Progenitor cell of endocrine pancreas (in vitro differentiated cells): ENCODE measurements around the gene MPHOSPH6. TPM values are rescaled to one million over a fixed set of nuclear protein-coding genes. Genes with fewer than 3 reads are reported as not detected.
"Not testable (repeated sequence)": the region's sequence is repeated elsewhere in the genome, so short reads cannot be mapped to it uniquely, and the experiment has no call there.

Experiments used
- DNase-seq: peaks from one replicate; pipeline ENCODE4 v3.0.0; 2021; ENCODE audit warnings: low spot score; ENCODE audit not compliant: unreplicated experiment
- H3K27ac Mint-ChIP-seq: 2 replicates; pipeline ENCODE4 v1.8.0; 2021; ENCODE audit warnings: mild to moderate bottlenecking, moderate library complexity, mixed read lengths
- H3K27me3 Mint-ChIP-seq: 2 replicates; pipeline ENCODE4 v1.8.0; 2021; ENCODE audit warnings: mixed read lengths
- H3K36me3 Mint-ChIP-seq: 2 replicates; pipeline ENCODE4 v1.8.0; 2022; ENCODE audit warnings: mixed read lengths; ENCODE audit not compliant: insufficient read depth
- H3K4me1 Mint-ChIP-seq: 2 replicates; pipeline ENCODE4 v1.8.0; 2021; ENCODE audit warnings: low read depth, mixed read lengths
- H3K4me3 Mint-ChIP-seq: 2 replicates; pipeline ENCODE4 v1.8.0; 2021; ENCODE audit warnings: low read depth, mild to moderate bottlenecking, moderate library complexity, mixed read lengths
- H3K9me3 Mint-ChIP-seq: 2 replicates; pipeline ENCODE4 v1.8.0; 2021; ENCODE audit warnings: low read depth, mixed read lengths
- total RNA-seq: library from RNA; stranded (reverse); gene quantifications from 2 replicates; pipeline ENCODE4 v1.2.1, GENCODE V29; 2021
- TF ChIP-seq, protein P1 (sequence below): fragments of 200-600 bp; sonication (generic); IDR thresholded peaks from one replicate; pipeline ENCODE4 v1.5.0; 2021; ENCODE audit warnings: antibody characterized with exemption, mild to moderate bottlenecking; ENCODE audit not compliant: unreplicated experiment

Gene MPHOSPH6
- total RNA-seq, 1 donor from 2014 or later = 41.9 TPM

DNA sequence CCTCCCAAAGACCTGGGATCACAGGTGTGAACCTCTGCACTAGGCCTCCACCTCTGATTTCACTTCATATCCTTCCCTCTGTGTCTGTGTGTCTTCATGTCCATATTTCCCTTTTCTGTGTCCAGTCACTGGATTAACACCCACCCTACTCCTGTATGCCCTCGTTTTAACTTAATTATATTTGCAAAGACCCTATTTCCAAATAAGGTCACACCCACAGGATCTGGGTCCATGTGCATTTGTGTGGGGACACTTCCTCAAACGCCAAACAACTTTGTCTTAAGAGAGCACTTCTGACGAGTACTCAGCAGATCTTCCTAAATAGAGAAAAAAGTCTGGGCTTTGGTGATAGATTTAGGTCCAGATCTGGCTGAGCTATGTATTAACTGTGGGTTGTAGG, 56.3 kb downstream of the MPHOSPH6 start:
- TF ChIP-seq, protein P1, sequence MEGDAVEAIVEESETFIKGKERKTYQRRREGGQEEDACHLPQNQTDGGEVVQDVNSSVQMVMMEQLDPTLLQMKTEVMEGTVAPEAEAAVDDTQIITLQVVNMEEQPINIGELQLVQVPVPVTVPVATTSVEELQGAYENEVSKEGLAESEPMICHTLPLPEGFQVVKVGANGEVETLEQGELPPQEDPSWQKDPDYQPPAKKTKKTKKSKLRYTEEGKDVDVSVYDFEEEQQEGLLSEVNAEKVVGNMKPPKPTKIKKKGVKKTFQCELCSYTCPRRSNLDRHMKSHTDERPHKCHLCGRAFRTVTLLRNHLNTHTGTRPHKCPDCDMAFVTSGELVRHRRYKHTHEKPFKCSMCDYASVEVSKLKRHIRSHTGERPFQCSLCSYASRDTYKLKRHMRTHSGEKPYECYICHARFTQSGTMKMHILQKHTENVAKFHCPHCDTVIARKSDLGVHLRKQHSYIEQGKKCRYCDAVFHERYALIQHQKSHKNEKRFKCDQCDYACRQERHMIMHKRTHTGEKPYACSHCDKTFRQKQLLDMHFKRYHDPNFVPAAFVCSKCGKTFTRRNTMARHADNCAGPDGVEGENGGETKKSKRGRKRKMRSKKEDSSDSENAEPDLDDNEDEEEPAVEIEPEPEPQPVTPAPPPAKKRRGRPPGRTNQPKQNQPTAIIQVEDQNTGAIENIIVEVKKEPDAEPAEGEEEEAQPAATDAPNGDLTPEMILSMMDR = no peak
- no peaks in the 10 kb centered on the region for H3K9me3 Mint-ChIP-seq
- no peaks in the 10 kb centered on the region for H3K36me3 Mint-ChIP-seq
- H3K4me1 Mint-ChIP-seq = no peaks in the 10 kb centered on the region
- DNase-seq = no peak
- H3K27me3 Mint-ChIP-seq = no peaks in the 10 kb centered on the region
- no peak overlapping the region for H3K4me3 Mint-ChIP-seq
- H3K27ac Mint-ChIP-seq = no peak overlapping the region

DNA sequence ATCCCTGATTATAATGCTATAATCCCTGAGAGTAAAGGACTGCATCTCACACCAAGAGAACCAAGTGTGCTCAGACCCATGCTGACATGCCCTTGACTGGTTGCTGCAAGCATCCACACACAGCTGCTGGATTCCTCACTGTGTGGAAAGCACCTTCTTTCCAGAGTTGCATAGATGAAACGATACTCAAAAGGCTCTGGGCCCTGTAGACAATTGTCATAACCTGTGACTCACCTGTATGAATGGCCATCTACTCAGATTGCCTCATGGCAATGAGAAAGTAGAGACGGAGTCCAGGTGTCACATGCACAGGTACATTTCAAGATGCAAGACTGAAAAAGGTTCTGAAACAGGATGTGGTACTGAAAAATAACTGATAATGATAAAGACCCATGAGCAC, 58.1 kb downstream of the MPHOSPH6 start:
- DNase-seq = no peak
- H3K36me3 Mint-ChIP-seq = no peaks in the 10 kb centered on the region
- H3K9me3 Mint-ChIP-seq = no peaks in the 10 kb centered on the region
- H3K4me1 Mint-ChIP-seq = no peaks in the 10 kb centered on the region
- no peak overlapping the region for H3K4me3 Mint-ChIP-seq
- no peaks in the 10 kb centered on the region for H3K27me3 Mint-ChIP-seq
- TF ChIP-seq, protein P1 = no peak
- H3K27ac Mint-ChIP-seq = no peak overlapping the region

- H3K36me3 Mint-ChIP-seq, H3K27me3 Mint-ChIP-seq, H3K4me1 Mint-ChIP-seq: not testable (repeated sequence)
These were observed 60.8 kb downstream of the MPHOSPH6 start for GRCh38 chr16:82109266-82109665.

GRCh38 chr16:82108774-82109173, 61.2 kb downstream of the MPHOSPH6 start:
- Mint-ChIP-seq H3K4me1 (no peaks in the 10 kb centered on the region), H3K4me3 (no peak overlapping the region), H3K9me3 (no peaks in the 10 kb centered on the region), H3K27me3 (no peaks in the 10 kb centered on the region), H3K36me3 (no peaks in the 10 kb centered on the region), H3K27ac (no peak overlapping the region)
- DNase-seq = no peak
- TF ChIP-seq, protein P1 = no peak

More at GRCh38 chr16:82109266-82109665, 60.8 kb downstream of the MPHOSPH6 start:
- not testable (repeated sequence) for H3K4me3 Mint-ChIP-seq, H3K27ac Mint-ChIP-seq, H3K9me3 Mint-ChIP-seq, DNase-seq

- Mint-ChIP-seq H3K27ac (no peak overlapping the region), H3K4me1 (no peaks in the 10 kb centered on the region), H3K4me3 (no peak overlapping the region), H3K36me3 (no peaks in the 10 kb centered on the region), H3K9me3 (no peaks in the 10 kb centered on the region), H3K27me3 (no peaks in the 10 kb centered on the region)
- TF ChIP-seq, protein P1 = no peak
- no peak for DNase-seq
These were observed 61.9 kb downstream of the MPHOSPH6 start for GRCh38 chr16:82108100-82108499.

- Mint-ChIP-seq H3K36me3 (no peaks in the 10 kb centered on the region), H3K4me3 (no peak overlapping the region), H3K9me3 (no peaks in the 10 kb centered on the region), H3K27me3 (no peaks in the 10 kb centered on the region), H3K27ac (no peak overlapping the region), H3K4me1 (no peaks in the 10 kb centered on the region)
- no peak for DNase-seq
- TF ChIP-seq, protein P1 = no peak
These were observed 64.9 kb downstream of the MPHOSPH6 start for GRCh38 chr16:82105107-82105506.

Other genes starting within 250 kb of the MPHOSPH6 start
- 0.02 and 0.04 TPM in 2 replicates for gene SDR42E1, start 158.8 kb downstream of the MPHOSPH6 start, total RNA-seq
- 1.2 and 1.4 TPM in 2 replicates for gene HSD17B2, start 135.0 kb downstream of the MPHOSPH6 start, total RNA-seq